ENCODE measurements around the gene VTN. TPM values are rescaled to one million over a fixed set of nuclear protein-coding genes. Genes with fewer than 3 reads are reported as not detected.

VTN gene
- total RNA-seq, 1 donor from 2014 or later = 1.3 TPM

DNA sequence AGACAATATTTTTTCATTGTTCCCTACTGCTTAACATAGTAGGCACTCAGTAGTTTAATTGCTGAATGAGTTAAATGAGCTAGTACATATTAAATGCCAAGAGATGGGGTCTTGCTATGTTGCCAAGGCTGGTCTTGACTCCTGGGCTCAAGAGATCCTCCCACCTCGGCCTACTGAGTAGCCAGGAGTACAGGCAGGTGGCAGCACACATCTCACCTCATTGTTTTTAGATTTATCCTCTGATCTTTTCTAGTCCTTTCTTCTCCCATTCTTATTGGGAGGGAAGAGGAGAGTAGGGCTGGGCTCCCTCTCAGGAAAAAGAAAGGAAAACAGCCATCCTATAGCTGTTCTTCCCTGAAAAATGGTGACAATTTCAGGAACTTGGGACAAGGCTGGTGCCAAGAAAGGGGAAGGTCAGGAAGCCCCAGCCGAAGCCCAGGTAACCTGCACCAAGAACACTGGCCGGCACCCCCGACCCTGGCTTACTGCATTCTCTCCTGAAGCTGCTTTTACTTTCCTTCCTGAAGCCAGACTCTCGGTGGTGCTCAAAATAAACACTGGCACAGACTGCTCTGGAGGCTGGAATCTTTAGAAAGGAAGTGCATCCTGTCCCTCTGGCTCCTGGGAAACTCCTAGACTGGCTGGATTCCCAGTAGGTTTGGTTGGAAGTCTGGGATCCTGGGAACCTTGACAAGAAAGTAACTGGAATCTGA lies 31.9 kb downstream of the VTN start:
- ATAC-seq (no peak), DNase-seq (no peak)
- H3K4me1 ChIP-seq = peaks cover 54% of the 10 kb centered on the region
- intact Hi-C loops (cut with DNase I) = no loop called here
- H3K9me3 ChIP-seq = no peaks in the 10 kb centered on the region
- H3K36me3 ChIP-seq = peaks cover 39% of the 10 kb centered on the region
- no peaks in the 10 kb centered on the region for H3K27me3 ChIP-seq (ENCODE audit: low read depth)
- TF ChIP-seq, protein P1, sequence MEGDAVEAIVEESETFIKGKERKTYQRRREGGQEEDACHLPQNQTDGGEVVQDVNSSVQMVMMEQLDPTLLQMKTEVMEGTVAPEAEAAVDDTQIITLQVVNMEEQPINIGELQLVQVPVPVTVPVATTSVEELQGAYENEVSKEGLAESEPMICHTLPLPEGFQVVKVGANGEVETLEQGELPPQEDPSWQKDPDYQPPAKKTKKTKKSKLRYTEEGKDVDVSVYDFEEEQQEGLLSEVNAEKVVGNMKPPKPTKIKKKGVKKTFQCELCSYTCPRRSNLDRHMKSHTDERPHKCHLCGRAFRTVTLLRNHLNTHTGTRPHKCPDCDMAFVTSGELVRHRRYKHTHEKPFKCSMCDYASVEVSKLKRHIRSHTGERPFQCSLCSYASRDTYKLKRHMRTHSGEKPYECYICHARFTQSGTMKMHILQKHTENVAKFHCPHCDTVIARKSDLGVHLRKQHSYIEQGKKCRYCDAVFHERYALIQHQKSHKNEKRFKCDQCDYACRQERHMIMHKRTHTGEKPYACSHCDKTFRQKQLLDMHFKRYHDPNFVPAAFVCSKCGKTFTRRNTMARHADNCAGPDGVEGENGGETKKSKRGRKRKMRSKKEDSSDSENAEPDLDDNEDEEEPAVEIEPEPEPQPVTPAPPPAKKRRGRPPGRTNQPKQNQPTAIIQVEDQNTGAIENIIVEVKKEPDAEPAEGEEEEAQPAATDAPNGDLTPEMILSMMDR (IDR thresholded peaks at IDR 0.05) = no peak
- H3K4me3 ChIP-seq = peak overlapping the region; percentile 2
- H3K27ac ChIP-seq = peak overlapping the region; percentile 99

DNA sequence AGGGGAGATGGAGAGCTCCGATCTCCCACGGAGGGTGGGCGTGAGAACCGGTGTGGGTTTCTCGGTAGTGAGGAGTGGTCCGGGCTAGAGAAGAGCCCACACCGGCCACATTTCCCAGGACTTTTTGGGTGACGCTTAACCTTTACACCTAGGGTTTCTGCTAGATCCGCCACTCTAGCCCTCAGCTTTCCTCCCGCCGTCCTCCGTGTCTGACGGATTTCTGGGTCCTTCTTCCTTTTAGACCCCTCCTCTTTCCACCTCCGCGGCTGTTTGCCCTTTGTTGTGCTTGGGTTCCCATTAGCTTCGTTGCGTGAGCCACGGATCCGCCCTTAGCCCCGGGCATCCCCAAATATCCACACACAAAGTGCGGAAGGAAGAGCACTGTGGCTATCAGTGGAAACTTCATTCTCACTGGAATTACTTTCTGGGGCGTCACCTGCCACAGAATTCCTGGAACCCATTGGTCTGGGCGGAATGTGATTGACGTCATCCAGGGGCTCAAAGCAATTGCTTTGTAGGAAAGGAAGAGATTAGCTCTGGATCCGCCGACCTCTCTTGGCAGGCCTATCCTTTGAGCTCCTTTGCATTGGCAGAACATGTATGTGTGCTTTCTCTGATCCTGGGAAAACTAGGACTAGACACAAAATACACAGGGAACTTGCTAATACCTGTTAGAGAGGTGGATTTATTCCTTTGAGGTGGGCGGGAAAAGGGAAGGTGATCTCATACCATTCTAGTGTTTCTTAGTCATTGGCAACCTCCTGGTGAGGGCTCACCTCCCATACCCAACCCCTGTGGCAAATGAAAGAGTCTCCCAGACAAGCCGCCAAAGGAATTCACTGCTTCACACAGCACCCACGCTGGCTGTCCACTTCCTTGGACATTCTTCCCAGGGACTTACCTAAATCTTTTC lies 33.9 kb downstream of the VTN start:
- Histone ChIP-seq H3K27me3 (ENCODE audit: low read depth) (no peaks in the 10 kb centered on the region), H3K4me3 (peak overlapping the region; percentile 97), H3K36me3 (peaks cover 31% of the 10 kb centered on the region), H3K27ac (peak overlapping the region; percentile 99), H3K9me3 (no peaks in the 10 kb centered on the region), H3K4me1 (peaks cover 56% of the 10 kb centered on the region)
- ATAC-seq = peak; percentile 39 to 72
- TF ChIP-seq, protein P1 (IDR thresholded peaks at IDR 0.05) = no peak
- no peak for DNase-seq
- intact Hi-C loops (cut with DNase I) = no loop called here

DNA sequence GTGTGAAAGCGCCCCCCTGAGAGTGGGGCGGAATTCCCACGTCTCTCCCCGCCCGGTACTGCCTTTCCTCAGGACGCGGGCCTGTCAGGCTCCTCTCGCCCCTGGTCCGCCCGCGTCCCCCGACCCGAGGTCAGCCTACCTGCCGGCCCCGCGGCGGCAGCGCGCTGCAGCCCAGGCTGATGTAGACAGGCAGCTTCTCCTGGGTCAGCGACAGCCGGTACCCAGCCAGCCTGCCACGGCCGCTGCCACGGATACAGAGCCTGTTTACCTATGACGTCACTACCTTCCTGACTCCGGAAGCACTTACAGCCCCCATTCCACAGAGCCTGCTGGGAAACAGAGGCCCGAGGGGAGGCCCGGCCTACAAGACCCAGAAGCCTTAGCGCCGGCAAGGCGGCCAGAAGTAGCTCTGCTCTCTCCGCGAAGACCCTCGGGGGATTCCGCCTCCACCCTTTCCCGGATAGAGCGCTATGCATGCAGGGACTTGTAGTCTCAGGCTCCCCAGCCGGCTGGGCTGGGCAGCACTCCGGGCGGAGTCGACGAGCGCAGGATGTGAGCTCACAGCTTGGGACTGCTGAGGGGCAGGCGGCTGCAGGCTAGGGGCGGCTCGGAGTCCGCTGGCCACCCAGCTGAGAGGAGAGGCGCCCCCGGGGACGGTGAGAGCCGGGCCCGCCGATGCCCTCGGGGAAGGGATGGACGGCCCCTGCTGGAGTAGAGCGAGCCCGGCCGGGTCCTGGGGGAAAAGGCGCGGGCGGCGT lies 34.7 kb downstream of the VTN start, which contains the start of the genes IFT20 and TNFAIP1:
IFT20 (minus strand) TSS at position 272 of the 758 bp plus-strand sequence. CDS start 3,487 bp downstream, outside the sequence.
TNFAIP1 (plus strand) TSS at position 561 of the 758 bp plus-strand sequence. CDS start 3,761 bp downstream, outside the sequence.
- DNase-seq (peak; percentile 99), ATAC-seq (peak; percentile 96 to 98)
- TF ChIP-seq, protein P1 (IDR thresholded peaks at IDR 0.05) = no peak
- peak within 1 kb of the TSS; percentile 99 for H3K27ac ChIP-seq
- peaks cover 56% of the 10 kb centered on the region for H3K4me1 ChIP-seq
- no peaks in the 10 kb centered on the region for H3K27me3 ChIP-seq (ENCODE audit: low read depth)
- intact Hi-C loops (cut with DNase I) = no loop called here
- H3K36me3 ChIP-seq = peaks cover 31% of the 10 kb centered on the region
- H3K4me3 ChIP-seq = peak within 1 kb of the TSS; percentile 97
- H3K9me3 ChIP-seq = no peaks in the 10 kb centered on the region

DNA sequence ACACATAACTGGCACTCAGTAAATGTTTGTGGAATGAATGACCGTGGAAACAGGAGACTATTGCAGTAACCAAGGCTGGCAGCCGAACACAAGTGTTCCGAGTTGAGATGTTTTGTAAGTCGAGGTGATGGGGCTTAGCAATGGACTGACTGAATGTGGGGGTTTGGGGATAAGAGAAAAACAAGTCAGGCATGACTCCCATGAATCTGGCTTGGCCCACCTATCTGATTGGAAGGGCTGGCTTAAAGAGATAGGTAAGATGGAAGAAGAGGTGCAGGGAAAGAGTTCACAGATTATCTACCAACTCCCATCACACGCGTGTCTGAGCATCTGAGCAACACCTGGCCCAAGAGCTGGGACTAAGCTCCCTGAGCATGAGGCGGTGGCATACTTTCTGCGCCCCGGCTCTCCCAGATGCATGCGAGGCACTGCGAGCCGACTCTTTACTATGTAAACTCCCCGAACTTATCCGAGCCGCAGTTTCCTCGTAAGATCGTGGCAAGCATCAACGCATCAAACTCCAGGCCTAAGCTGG lies 35.4 kb downstream of the VTN start:
- intact Hi-C loops (cut with DNase I) = no loop called here

More for the DNA sequence above, 35.4 kb downstream of the VTN start:
- no peaks in the 10 kb centered on the region for H3K27me3 ChIP-seq (ENCODE audit: low read depth)
- H3K4me1 ChIP-seq = peaks cover 56% of the 10 kb centered on the region
- DNase-seq (no peak), ATAC-seq (no peak)
- peaks cover 31% of the 10 kb centered on the region for H3K36me3 ChIP-seq
- H3K27ac ChIP-seq = peak overlapping the region; percentile 99
- H3K4me3 ChIP-seq = peak overlapping the region; percentile 97
- TF ChIP-seq, protein P1 (IDR thresholded peaks at IDR 0.05) = no peak
- H3K9me3 ChIP-seq = no peaks in the 10 kb centered on the region

Measured in lower lobe of right lung (tissue), 2 donors.